HFFc6 (cell line): ENCODE measurements around the gene TNF. TPM values are rescaled to one million over a fixed set of nuclear protein-coding genes. Genes with fewer than 3 reads are reported as not detected.

Source experiments
- DNase-seq: peaks from one replicate; pipeline ENCODE4 v3.0.0-alpha.2; 2018
- H3K27ac Mint-ChIP-seq: 2 replicates; pipeline ENCODE4 v1.8.0; 2020; ENCODE audit warnings: mild to moderate bottlenecking, mixed read lengths
- H3K27me3 Mint-ChIP-seq: 2 replicates; pipeline ENCODE4 v1.8.0; 2021; ENCODE audit warnings: mild to moderate bottlenecking, moderate library complexity, mixed read lengths; ENCODE audit not compliant: insufficient read depth
- H3K36me3 Mint-ChIP-seq: 2 replicates; pipeline ENCODE4 v1.8.0; 2021; ENCODE audit warnings: low read depth, mixed read lengths
- H3K4me1 Mint-ChIP-seq: 2 replicates; pipeline ENCODE4 v1.8.0; 2020; ENCODE audit warnings: low read depth, mixed read lengths
- H3K4me3 Mint-ChIP-seq: 2 replicates; pipeline ENCODE4 v1.8.0; 2020; ENCODE audit warnings: mild to moderate bottlenecking, moderate library complexity, mixed read lengths
- H3K9me3 Mint-ChIP-seq: 2 replicates; pipeline ENCODE4 v1.8.0; 2020; ENCODE audit warnings: mild to moderate bottlenecking, mixed read lengths
- total RNA-seq, 6 experiments: library from RNA; stranded (reverse); fragmentation: NEBNext Ultra II Directional; extraction: Animal tissue kit (Norgen Biotek cat#: 25700); gene quantifications; 2 replicates in 1 of 6; 3 replicates in 5 of 6; pipeline ENCODE4 v1.2.3, GENCODE V29; 2021
- TF ChIP-seq, protein P1 (sequence below): fragments of 200-600 bp; sonication (generic); IDR thresholded peaks from 2 replicates; pipeline ENCODE4 v1.5.0; 2021; ENCODE audit warnings: antibody characterized with exemption, mild to moderate bottlenecking

Gene TNF
- total RNA-seq, 6 experiments from 2014 or later, result 0.12 to 0.41 (median 0.23) TPM

DNA sequence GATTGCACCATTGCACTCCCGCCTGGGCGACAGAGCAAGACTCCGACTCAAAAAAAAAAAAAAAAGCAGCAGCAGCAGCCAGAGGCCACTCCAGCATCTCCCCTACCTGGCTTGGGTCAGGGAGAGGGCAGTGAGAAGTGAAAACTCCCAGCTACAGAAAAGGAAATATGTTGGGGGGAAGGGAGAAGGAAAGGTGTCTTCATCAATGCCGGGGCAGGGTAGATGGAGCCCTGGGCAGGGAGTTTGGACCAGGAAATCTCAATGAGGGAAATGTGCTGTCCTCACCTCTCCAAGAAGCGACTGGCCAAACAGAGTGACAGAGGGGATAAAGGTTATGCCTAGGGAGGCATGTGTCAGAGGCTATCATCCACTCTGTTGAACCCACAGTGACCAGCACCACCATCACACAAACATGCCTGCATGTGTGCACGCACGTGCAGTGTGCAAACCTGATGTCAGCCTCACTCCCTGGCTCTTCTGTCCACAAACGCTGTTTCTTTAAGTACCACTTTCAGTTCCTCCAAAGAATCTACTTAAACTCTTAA, 38.8 kb downstream of the TNF start:
- TF ChIP-seq, protein P1, sequence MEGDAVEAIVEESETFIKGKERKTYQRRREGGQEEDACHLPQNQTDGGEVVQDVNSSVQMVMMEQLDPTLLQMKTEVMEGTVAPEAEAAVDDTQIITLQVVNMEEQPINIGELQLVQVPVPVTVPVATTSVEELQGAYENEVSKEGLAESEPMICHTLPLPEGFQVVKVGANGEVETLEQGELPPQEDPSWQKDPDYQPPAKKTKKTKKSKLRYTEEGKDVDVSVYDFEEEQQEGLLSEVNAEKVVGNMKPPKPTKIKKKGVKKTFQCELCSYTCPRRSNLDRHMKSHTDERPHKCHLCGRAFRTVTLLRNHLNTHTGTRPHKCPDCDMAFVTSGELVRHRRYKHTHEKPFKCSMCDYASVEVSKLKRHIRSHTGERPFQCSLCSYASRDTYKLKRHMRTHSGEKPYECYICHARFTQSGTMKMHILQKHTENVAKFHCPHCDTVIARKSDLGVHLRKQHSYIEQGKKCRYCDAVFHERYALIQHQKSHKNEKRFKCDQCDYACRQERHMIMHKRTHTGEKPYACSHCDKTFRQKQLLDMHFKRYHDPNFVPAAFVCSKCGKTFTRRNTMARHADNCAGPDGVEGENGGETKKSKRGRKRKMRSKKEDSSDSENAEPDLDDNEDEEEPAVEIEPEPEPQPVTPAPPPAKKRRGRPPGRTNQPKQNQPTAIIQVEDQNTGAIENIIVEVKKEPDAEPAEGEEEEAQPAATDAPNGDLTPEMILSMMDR, result no peak
- Mint-ChIP-seq H3K27ac (no peak overlapping the region), H3K27me3 (peaks cover 5% of the 10 kb centered on the region), H3K4me1 (no peaks in the 10 kb centered on the region; the same call in 1 of the 2 replicates), H3K36me3 (no peaks in the 10 kb centered on the region), H3K9me3 (no peaks in the 10 kb centered on the region), H3K4me3 (no peak overlapping the region)
- DNase-seq, result no peak

DNA sequence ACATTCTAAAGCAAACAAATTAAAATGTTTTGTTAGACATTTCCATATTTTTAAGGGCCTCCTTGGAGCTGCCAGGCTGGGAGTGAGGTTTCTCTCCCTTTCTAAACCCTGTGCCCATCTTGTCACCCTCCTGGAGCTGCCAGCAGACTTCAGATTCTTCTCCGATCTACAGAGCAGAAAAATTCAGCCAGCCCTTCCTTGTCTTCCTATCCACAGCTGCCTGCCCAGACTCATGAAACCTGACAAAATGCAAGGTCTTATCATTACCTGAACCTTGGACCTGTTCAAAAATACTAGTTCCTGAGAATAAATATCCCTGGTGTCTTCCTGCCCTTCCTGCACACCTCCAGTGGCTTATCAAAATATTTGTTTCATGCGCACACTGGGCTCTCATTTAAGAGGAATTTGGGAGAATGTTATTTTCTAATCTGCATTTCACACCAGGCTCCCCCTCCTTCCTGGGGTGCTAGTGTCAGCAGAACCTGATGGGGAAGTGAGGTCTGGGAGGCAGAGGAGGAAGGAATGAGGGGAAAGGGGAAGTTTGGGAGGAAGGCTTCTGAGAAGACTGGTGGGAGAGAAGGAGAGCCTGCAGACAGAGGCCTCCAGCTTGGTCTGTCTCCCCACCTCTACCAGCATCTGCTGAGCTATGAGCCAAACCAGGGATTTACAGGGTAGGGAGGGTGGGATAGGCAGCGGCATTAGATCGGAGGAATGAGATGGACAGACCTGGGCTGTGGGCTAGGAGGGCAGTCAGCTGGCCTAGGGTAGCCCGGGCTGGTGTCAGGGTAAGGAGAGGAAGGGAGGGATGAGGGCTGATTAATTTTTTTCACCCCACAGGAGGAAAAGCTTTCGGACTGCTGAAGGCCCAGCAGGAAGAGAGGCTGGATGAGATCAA, 39.6 kb downstream of the TNF start, which contains the start of gene AIF1:
Gene AIF1, plus strand, starts transcription at position 551 of the 895 bp plus-strand sequence. Its CDS starts 96 bp downstream, at position 647.
- Mint-ChIP-seq H3K9me3 (no peaks in the 10 kb centered on the region), H3K27ac (no peak within 1 kb of the TSS), H3K4me3 (no peak within 1 kb of the TSS), H3K36me3 (no peaks in the 10 kb centered on the region), H3K27me3 (peaks cover 5% of the 10 kb centered on the region), H3K4me1 (peaks cover 5% of the 10 kb centered on the region; the same call in 1 of the 2 replicates)
- DNase-seq, result no peak
- TF ChIP-seq, protein P1, result no peak

DNA sequence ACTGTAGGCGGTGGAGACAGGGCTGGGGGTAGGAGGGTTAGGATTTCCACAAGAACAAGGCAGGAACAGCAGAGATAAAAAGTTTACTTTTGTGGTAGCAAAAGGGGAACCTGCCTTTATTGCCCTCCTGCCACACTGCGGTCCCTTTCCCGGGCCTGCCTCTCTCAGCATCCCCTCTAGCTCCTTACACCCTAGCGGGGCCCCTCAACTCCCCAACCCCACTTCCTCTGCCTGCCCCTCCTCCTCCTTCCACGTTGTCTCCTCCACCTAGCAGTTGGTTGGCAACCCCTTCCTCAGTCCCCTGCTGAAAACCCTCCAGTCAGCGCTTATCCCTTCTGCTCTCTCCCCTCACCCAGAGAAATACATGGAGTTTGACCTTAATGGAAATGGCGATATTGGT, 40.4 kb downstream of the TNF start:
- TF ChIP-seq, protein P1, result no peak
- Mint-ChIP-seq H3K27me3 (peaks cover 5% of the 10 kb centered on the region), H3K27ac (no peak overlapping the region), H3K4me3 (no peak overlapping the region), H3K4me1 (peaks cover 6% of the 10 kb centered on the region; the same call in 1 of the 2 replicates), H3K9me3 (no peaks in the 10 kb centered on the region), H3K36me3 (no peaks in the 10 kb centered on the region)
- DNase-seq, result no peak

GRCh38 chr6:31617010-31617409, 41.6 kb downstream of the TNF start:
- no peak overlapping the region for H3K27ac Mint-ChIP-seq
- no peak overlapping the region for H3K4me3 Mint-ChIP-seq
- DNase-seq, result no peak
- H3K4me1 Mint-ChIP-seq, result peaks cover 11% of the 10 kb centered on the region
- TF ChIP-seq, protein P1, result no peak
- H3K27me3 Mint-ChIP-seq, result peaks cover 6% of the 10 kb centered on the region
- no peaks in the 10 kb centered on the region for H3K9me3 Mint-ChIP-seq
- H3K36me3 Mint-ChIP-seq, result peaks cover 11% of the 10 kb centered on the region

GRCh38 chr6:31619805-31620585, 44.6 kb downstream of the TNF start:
- H3K4me3 Mint-ChIP-seq, result peak overlapping the region; percentile 97
- peaks cover 31% of the 10 kb centered on the region for H3K36me3 Mint-ChIP-seq
- H3K27ac Mint-ChIP-seq, result peak overlapping the region; percentile 100
- H3K4me1 Mint-ChIP-seq, result peaks cover 21% of the 10 kb centered on the region
- H3K27me3 Mint-ChIP-seq, result peaks cover 4% of the 10 kb centered on the region
- no peaks in the 10 kb centered on the region for H3K9me3 Mint-ChIP-seq
- peak; percentile 98 for DNase-seq
- TF ChIP-seq, protein P1, result no peak
